ENCODE data around the gene STAB2.

- TF ChIP-seq POLR2A (IDR thresholded peaks at IDR 0.05) (no peak), CTCF (IDR thresholded peaks at IDR 0.05) (no peak)
Observed at GRCh38 chr12:103590271-103590670, 3.2 kb downstream of the STAB2 start.

Measured in lower leg skin (tissue), 3 donors.